ENCODE measurements around the gene GPR65. TPM values are rescaled to one million over a fixed set of nuclear protein-coding genes. Genes with fewer than 3 reads are reported as not detected.

GPR65 gene
- total and polyA plus RNA-seq, 10 of the 15 experiments (the other 5 are each of a cell fraction or from before 2014, with no cell fraction given), result 4.4 to 14.7 (median 9.4) TPM

DNA sequence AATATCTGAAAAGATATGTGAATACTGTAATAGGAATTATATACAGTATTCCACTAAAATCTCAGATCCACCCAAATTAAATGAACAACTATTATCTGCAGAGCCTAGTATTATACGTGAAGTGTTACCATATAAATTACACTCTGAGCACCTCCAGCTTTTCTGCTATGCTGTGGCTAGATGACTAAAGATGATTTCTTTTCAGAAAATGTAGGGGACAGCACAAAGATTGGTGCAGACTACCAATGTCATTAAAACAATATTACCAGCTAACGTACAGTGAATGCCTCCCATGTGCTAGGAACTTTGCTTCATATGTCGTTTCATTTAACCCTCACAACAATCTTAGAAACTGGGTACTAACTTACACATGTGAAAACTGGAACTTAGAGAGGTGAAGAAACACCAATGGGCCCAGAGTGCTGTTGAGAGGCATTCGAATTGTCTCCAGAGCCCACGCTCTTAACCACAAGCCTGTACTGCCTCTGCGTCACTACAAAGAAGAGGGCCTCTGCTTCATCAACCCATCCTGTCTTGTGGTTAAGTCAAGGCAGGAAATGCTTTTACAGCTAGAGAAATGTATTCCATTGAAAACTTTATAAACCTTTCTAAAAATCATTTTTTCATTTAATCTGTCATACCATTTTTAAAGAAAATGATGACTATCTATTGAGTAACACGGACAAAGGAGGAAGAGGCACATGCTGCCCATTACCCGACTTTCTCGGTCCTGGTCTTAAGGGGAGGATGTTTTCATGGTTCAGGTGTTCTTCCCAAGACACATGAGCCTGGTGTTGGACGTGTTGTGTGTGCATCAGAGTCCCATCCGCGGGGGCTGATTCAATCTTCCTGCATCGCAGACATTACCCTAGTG lies 1.3 kb downstream of the GPR65 start (continued):
- TF ChIP-seq, protein P1, sequence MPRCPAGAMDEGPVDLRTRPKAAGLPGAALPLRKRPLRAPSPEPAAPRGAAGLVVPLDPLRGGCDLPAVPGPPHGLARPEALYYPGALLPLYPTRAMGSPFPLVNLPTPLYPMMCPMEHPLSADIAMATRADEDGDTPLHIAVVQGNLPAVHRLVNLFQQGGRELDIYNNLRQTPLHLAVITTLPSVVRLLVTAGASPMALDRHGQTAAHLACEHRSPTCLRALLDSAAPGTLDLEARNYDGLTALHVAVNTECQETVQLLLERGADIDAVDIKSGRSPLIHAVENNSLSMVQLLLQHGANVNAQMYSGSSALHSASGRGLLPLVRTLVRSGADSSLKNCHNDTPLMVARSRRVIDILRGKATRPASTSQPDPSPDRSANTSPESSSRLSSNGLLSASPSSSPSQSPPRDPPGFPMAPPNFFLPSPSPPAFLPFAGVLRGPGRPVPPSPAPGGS (IDR thresholded peaks at IDR 0.05; ENCODE audit: borderline replicate concordance, insufficient read depth, low read depth, low read length, poor library complexity, severe bottlenecking), result no peak
- TF ChIP-seq RBBP5 (conservative IDR thresholded peaks at IDR 0.05) (no peak), RAD51 (IDR thresholded peaks at IDR 0.05) (no peak), SMAD5 (IDR thresholded peaks at IDR 0.05; ENCODE audit: low read depth) (no peak), HDAC2 (IDR thresholded peaks at IDR 0.05) (no peak), TCF3 (IDR thresholded peaks at IDR 0.05; ENCODE audit: borderline replicate concordance, insufficient read depth, low read depth, low read length) (no peak), CREM (IDR thresholded peaks at IDR 0.05; ENCODE audit: low read depth) (peak; percentile 89), SREBF2 (IDR thresholded peaks at IDR 0.05; ENCODE audit: low read length) (no peak), IKZF2 (IDR thresholded peaks at IDR 0.05) (peak; percentile 84 to 85), WRNIP1 (IDR thresholded peaks at IDR 0.05; ENCODE audit: borderline replicate concordance, low read depth, low read length) (no peak), SREBF1 (IDR thresholded peaks at IDR 0.05; ENCODE audit: low read length) (no peak; the same call in 1 of the 2 replicates), ZNF274 (IDR thresholded peaks at IDR 0.05; ENCODE audit: insufficient read depth, insufficient read length) (no peak), TCF7 (IDR thresholded peaks at IDR 0.05; ENCODE audit: borderline replicate concordance) (peak; percentile 84), MYB (IDR thresholded peaks at IDR 0.05; ENCODE audit: borderline replicate concordance, low read depth, low read length) (no peak), ZNF384 (IDR thresholded peaks at IDR 0.05; ENCODE audit: borderline replicate concordance, low read depth, low read length) (no peak)
- TF ChIP-seq, protein P2, sequence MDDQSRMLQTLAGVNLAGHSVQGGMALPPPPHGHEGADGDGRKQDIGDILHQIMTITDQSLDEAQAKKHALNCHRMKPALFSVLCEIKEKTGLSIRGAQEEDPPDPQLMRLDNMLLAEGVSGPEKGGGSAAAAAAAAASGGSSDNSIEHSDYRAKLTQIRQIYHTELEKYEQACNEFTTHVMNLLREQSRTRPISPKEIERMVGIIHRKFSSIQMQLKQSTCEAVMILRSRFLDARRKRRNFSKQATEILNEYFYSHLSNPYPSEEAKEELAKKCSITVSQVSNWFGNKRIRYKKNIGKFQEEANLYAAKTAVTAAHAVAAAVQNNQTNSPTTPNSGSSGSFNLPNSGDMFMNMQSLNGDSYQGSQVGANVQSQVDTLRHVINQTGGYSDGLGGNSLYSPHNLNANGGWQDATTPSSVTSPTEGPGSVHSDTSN (IDR thresholded peaks at IDR 0.05; ENCODE audit: insufficient replicate concordance, low read depth, low read length), result no peak
- TF ChIP-seq, protein P3, sequence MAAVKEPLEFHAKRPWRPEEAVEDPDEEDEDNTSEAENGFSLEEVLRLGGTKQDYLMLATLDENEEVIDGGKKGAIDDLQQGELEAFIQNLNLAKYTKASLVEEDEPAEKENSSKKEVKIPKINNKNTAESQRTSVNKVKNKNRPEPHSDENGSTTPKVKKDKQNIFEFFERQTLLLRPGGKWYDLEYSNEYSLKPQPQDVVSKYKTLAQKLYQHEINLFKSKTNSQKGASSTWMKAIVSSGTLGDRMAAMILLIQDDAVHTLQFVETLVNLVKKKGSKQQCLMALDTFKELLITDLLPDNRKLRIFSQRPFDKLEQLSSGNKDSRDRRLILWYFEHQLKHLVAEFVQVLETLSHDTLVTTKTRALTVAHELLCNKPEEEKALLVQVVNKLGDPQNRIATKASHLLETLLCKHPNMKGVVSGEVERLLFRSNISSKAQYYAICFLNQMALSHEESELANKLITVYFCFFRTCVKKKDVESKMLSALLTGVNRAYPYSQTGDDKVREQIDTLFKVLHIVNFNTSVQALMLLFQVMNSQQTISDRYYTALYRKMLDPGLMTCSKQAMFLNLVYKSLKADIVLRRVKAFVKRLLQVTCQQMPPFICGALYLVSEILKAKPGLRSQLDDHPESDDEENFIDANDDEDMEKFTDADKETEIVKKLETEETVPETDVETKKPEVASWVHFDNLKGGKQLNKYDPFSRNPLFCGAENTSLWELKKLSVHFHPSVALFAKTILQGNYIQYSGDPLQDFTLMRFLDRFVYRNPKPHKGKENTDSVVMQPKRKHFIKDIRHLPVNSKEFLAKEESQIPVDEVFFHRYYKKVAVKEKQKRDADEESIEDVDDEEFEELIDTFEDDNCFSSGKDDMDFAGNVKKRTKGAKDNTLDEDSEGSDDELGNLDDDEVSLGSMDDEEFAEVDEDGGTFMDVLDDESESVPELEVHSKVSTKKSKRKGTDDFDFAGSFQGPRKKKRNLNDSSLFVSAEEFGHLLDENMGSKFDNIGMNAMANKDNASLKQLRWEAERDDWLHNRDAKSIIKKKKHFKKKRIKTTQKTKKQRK (IDR thresholded peaks at IDR 0.05; ENCODE audit: low read depth, low read length), result no peak
- TF ChIP-seq, protein P4, sequence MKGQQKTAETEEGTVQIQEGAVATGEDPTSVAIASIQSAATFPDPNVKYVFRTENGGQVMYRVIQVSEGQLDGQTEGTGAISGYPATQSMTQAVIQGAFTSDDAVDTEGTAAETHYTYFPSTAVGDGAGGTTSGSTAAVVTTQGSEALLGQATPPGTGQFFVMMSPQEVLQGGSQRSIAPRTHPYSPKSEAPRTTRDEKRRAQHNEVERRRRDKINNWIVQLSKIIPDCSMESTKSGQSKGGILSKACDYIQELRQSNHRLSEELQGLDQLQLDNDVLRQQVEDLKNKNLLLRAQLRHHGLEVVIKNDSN (IDR thresholded peaks at IDR 0.05; ENCODE audit: borderline replicate concordance, extremely low read length, insufficient read depth, low read depth, low read length), result no peak
- TF ChIP-seq, protein P5, sequence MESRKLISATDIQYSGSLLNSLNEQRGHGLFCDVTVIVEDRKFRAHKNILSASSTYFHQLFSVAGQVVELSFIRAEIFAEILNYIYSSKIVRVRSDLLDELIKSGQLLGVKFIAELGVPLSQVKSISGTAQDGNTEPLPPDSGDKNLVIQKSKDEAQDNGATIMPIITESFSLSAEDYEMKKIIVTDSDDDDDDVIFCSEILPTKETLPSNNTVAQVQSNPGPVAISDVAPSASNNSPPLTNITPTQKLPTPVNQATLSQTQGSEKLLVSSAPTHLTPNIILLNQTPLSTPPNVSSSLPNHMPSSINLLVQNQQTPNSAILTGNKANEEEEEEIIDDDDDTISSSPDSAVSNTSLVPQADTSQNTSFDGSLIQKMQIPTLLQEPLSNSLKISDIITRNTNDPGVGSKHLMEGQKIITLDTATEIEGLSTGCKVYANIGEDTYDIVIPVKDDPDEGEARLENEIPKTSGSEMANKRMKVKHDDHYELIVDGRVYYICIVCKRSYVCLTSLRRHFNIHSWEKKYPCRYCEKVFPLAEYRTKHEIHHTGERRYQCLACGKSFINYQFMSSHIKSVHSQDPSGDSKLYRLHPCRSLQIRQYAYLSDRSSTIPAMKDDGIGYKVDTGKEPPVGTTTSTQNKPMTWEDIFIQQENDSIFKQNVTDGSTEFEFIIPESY (IDR thresholded peaks at IDR 0.05), result no peak

Data from GM12878 (cell line).